Measurements from ENCODE around the gene CIB4.
"Not testable (repeated sequence)": the region's sequence is repeated elsewhere in the genome, so short reads cannot be mapped to it uniquely, and the experiment has no call there.

CIB4 gene

GRCh38 chr2:26660363-26660962 is 19.3 kb upstream of the CIB4 start:
- DNase-seq (ENCODE audit: low spot score), result no peak
- no peak for TF ChIP-seq CTCF (IDR thresholded peaks at IDR 0.05; ENCODE audit: extremely low read depth, missing control alignments)

- TF ChIP-seq CTCF (IDR thresholded peaks at IDR 0.05; ENCODE audit: extremely low read depth, missing control alignments), result no peak
- DNase-seq (ENCODE audit: low spot score), result no peak
Measured at GRCh38 chr2:26658691-26659346, 17.7 kb upstream of the CIB4 start.

GRCh38 chr2:26657265-26657664 is 16.1 kb upstream of the CIB4 start:
- DNase-seq (ENCODE audit: low spot score), result no peak
- TF ChIP-seq CTCF (IDR thresholded peaks at IDR 0.05; ENCODE audit: extremely low read depth, missing control alignments), result no peak

GRCh38 chr2:26655611-26656195 is 14.5 kb upstream of the CIB4 start:
- DNase-seq (ENCODE audit: low spot score), result no peak
- no peak for TF ChIP-seq CTCF (IDR thresholded peaks at IDR 0.05; ENCODE audit: extremely low read depth, missing control alignments)

- DNase-seq (ENCODE audit: low spot score), result not testable (repeated sequence)
Measured at GRCh38 chr2:26655120-26655519, 14.0 kb upstream of the CIB4 start.

- TF ChIP-seq CTCF (IDR thresholded peaks at IDR 0.05; ENCODE audit: extremely low read depth, missing control alignments), result no peak
- DNase-seq (ENCODE audit: low spot score), result no peak
Measured at GRCh38 chr2:26654061-26654340, 12.8 kb upstream of the CIB4 start.

GRCh38 chr2:26653207-26654060 is 12.3 kb upstream of the CIB4 start:
- no peak for DNase-seq (ENCODE audit: low spot score)
- TF ChIP-seq CTCF (IDR thresholded peaks at IDR 0.05; ENCODE audit: extremely low read depth, missing control alignments), result no peak

Measured in GM20000 (cell line).